Transverse colon (tissue), 4 donors: ENCODE measurements around the gene GPN1. TPM values are rescaled to one million over a fixed set of nuclear protein-coding genes. Genes with fewer than 3 reads are reported as not detected.
"Not testable (repeated sequence)": the region's sequence is repeated elsewhere in the genome, so short reads cannot be mapped to it uniquely, and the experiment has no call there.

Source experiments
- DNase-seq: peaks from one replicate; pipeline ENCODE4 v3.0.0-alpha.2; 2019
- H3K27ac ChIP-seq, 4 donors: fragments of 200-600 bp; sonication (generic); 2 replicates each; pipeline ENCODE4 v1.5.1; 2016 to 2018; ENCODE audit warnings: inconsistent platforms in 4 of 4
- H3K27me3 ChIP-seq: fragments of 200-600 bp; sonication (generic); 2 replicates; pipeline ENCODE4 v1.5.1; 2017; ENCODE audit warnings: inconsistent platforms
- H3K36me3 ChIP-seq, 4 donors: fragments of 200-600 bp; sonication (generic); 2 replicates each; pipeline ENCODE4 v1.5.1; 2017 to 2019; ENCODE audit warnings: inconsistent platforms in 4 of 4
- H3K4me1 ChIP-seq, 4 donors: fragments of 200-600 bp; sonication (generic); 2 replicates each; pipeline ENCODE4 v1.5.1; 2017 to 2020; ENCODE audit warnings: inconsistent platforms in 4 of 4
- H3K4me3 ChIP-seq, 4 donors: fragments of 200-600 bp; sonication (generic); 1 replicate in 1 of 4; 2 replicates in 3 of 4; pipeline versions ENCODE4 v1.5.1 to v1.6.1; 2017 to 2019; ENCODE audit warnings: inconsistent platforms in 4 of 4
- H3K9me3 ChIP-seq, 2 donors: fragments of 200-600 bp; sonication (generic); 2 replicates each; pipeline ENCODE4 v1.5.1; 2017 to 2019; ENCODE audit warnings: inconsistent platforms in 2 of 2
- EP300 ChIP-seq: sonication (generic); formaldehyde crosslinking; IDR thresholded peaks from one replicate; pipeline ENCODE4 v1.6.1; 2017; ENCODE audit warnings: antibody characterized with exemption, low read depth
- POLR2A ChIP-seq: fragments of 450-650 bp; IDR thresholded peaks from one replicate; pipeline ENCODE4 v1.6.1; 2016; ENCODE audit warnings: antibody characterized with exemption, mild to moderate bottlenecking, moderate library complexity
- POLR2AphosphoS5 ChIP-seq, 3 donors: sonication (generic); formaldehyde crosslinking; IDR thresholded peaks; one replicate each; pipeline ENCODE4 v1.6.1; 2016; ENCODE audit warnings: antibody characterized with exemption in 3 of 3
- WGBS, 2 donors: methylation state at CpG; one replicate each; pipeline ENCODE4 v1.1.5; 2018; ENCODE audit warnings: low coverage in 1 of 2; 5-methylcytosine and 5-hydroxymethylcytosine counted together
- in situ Hi-C, 4 donors: fragments of 200-750 bp; cut with MboI; loops; one replicate each; pipeline versions ENCODE4 v1.15.0 to v1.15.1; 2017; ENCODE audit warnings: low sequenced_read_pairs in 3 of 4, low pct_ligation_motif_present in 1 of 4, low pct_unique_long_range_greater_than_20kb in 1 of 4
- intact Hi-C: fragments of 100-400 bp; cut with DNase I; formaldehyde crosslinking; loops from one replicate; pipeline ENCODE4 v1.15.1; 2023; ENCODE audit warnings: low total_unique reads
- total RNA-seq, 4 donors: library from RNA; depleted of rRNA; stranded (reverse); fragments of >200 nt; gene quantifications; one replicate each; pipeline ENCODE4 v1.1.0, GENCODE V29; 2016
- TF ChIP-seq, protein P1 (sequence below), 5 experiments: fragments of 200-600 bp in 3 of 5; fragments of 450-650 bp in 2 of 5; sonication (generic) in 3 of 5; IDR thresholded peaks; 1 replicate in 2 of 5; 2 replicates in 3 of 5; pipeline ENCODE4 v1.5.1; 2016 to 2017; ENCODE audit warnings: antibody characterized with exemption in 5 of 5, inconsistent platforms in 3 of 5, mild to moderate bottlenecking in 2 of 5, moderate library complexity in 1 of 5

Gene GPN1
- total RNA-seq, 4 donors from 2014 or later: 14.6 to 24.3 (median 19.4) TPM; not detected in 1

DNA sequence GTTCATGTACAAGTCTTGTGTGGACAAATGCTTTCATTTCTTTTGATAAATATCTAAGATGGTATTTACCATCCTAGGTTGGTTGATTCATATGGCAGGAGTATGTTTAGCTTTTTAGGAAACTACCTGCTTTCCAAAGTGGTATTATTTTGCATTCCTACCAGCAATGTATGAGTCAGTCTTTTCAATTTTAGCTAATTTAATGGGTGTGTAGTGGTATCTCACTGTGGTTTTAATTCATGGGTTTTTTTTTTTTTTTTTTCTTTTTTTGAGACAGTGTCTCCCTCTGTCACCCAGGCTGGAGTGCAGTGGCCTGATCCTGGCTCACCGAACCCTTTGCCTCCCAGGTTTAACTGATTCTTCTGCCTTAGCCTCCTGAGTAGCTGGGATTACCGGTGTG is 41.8 kb upstream of the GPN1 start:
- WGBS, 2 donors: 90 to 100% methylated on average over 2 of the region's 2 CpGs
- TF ChIP-seq POLR2AphosphoS5 (IDR thresholded peaks at IDR 0.05) (no peak), EP300 (no peak), POLR2A (no peak)
- TF ChIP-seq, protein P1, sequence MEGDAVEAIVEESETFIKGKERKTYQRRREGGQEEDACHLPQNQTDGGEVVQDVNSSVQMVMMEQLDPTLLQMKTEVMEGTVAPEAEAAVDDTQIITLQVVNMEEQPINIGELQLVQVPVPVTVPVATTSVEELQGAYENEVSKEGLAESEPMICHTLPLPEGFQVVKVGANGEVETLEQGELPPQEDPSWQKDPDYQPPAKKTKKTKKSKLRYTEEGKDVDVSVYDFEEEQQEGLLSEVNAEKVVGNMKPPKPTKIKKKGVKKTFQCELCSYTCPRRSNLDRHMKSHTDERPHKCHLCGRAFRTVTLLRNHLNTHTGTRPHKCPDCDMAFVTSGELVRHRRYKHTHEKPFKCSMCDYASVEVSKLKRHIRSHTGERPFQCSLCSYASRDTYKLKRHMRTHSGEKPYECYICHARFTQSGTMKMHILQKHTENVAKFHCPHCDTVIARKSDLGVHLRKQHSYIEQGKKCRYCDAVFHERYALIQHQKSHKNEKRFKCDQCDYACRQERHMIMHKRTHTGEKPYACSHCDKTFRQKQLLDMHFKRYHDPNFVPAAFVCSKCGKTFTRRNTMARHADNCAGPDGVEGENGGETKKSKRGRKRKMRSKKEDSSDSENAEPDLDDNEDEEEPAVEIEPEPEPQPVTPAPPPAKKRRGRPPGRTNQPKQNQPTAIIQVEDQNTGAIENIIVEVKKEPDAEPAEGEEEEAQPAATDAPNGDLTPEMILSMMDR (IDR thresholded peaks at IDR 0.05): no peak
- H3K27ac ChIP-seq: no peak overlapping the region
- no peak for DNase-seq
- in situ Hi-C loops: no loop called here
- peaks cover 11 to 32% (median 16%) of the 10 kb centered on the region in 4 donors for H3K4me1 ChIP-seq
- no peaks in the 10 kb centered on the region for H3K27me3 ChIP-seq
- no peaks in the 10 kb centered on the region for H3K36me3 ChIP-seq
- no peak overlapping the region for H3K4me3 ChIP-seq
- peaks cover 5 to 13% of the 10 kb centered on the region in 2 donors for H3K9me3 ChIP-seq
- intact Hi-C loops: no loop called here

- no peak overlapping the region for H3K4me3 ChIP-seq
- peaks cover 6 to 24% (median 16%) of the 10 kb centered on the region in 4 donors for H3K4me1 ChIP-seq
- H3K36me3 ChIP-seq: no peaks in the 10 kb centered on the region
- intact Hi-C loops (no loop called here), in situ Hi-C loops (no loop called here)
- no peak for TF ChIP-seq EP300
- no peak for TF ChIP-seq POLR2AphosphoS5 (IDR thresholded peaks at IDR 0.05)
- TF ChIP-seq, protein P1 (IDR thresholded peaks at IDR 0.05): no peak
- TF ChIP-seq POLR2A: no peak
- no peak overlapping the region for H3K27ac ChIP-seq
- no peak for DNase-seq
- H3K9me3 ChIP-seq: peaks cover 5 to 13% of the 10 kb centered on the region in 2 donors
- 94 to 100% methylated on average over 2 of the region's 2 CpGs for WGBS, 2 donors
- H3K27me3 ChIP-seq: no peaks in the 10 kb centered on the region
Measured at GRCh38 chr2:27588308-27588707, 40.5 kb upstream of the GPN1 start.

DNA sequence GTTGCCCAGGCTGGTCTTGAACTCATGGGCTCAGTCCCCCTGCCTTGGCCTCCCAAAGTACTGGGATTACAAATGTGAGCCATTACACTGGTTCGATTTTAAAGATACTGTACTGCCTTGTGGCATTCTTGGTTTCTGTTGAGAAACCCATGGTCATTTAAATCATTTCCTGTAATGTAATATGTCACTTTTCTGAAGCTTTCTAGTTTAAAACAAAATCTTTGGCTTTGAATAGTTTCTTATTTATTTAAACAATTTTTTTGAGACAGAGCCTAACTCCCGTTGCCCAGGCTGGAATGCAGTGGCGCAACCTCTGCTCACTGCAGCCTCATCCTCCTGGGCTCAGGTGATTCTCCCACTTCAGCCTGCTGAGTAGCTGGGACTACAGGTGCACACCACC is 37.1 kb upstream of the GPN1 start:
- 89% methylated on average over 3 of the region's 3 CpGs for WGBS, 2 donors
- no peak for TF ChIP-seq EP300
- H3K9me3 ChIP-seq: peaks cover 8 to 33% of the 10 kb centered on the region in 2 donors
- DNase-seq: no peak
- intact Hi-C loops: no loop called here
- H3K4me1 ChIP-seq: peaks cover 0 to 6% (median 3%) of the 10 kb centered on the region in 4 donors
- no peak overlapping the region for H3K27ac ChIP-seq
- no peak overlapping the region for H3K4me3 ChIP-seq
- no peaks in the 10 kb centered on the region for H3K27me3 ChIP-seq
- in situ Hi-C loops: no loop called here
- no peaks in the 10 kb centered on the region for H3K36me3 ChIP-seq

DNA sequence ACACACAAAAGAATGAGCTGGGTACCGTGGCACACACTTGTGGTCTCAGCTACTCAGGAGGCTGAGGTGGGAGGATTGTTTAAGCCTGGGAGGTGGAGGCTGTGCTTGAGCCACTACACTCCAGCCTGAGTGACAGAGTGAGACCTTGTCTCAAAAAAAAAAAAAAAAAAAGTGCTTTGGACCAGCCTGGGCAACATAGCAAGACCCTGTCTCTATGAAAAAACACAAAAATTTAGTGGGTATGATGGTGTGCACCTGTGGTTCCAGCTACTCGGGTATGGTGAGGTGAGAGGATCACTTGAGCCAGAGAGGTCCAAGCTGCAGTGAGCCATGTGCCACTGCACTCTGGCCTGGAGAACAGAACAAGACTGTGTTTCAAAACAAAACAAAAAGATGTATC is 35.6 kb upstream of the GPN1 start:
- WGBS, 2 donors: 83 to 100% methylated on average over 1 to 2 of the region's 2 CpGs
- TF ChIP-seq POLR2A: no peak
- no peak for TF ChIP-seq POLR2AphosphoS5 (IDR thresholded peaks at IDR 0.05)
- TF ChIP-seq EP300: no peak
- TF ChIP-seq, protein P1 (IDR thresholded peaks at IDR 0.05): no peak
- no peaks in the 10 kb centered on the region for H3K36me3 ChIP-seq
- no peak overlapping the region for H3K27ac ChIP-seq
- H3K4me1 ChIP-seq: peaks cover 0 to 10% (median 3%) of the 10 kb centered on the region in 4 donors
- H3K27me3 ChIP-seq: no peaks in the 10 kb centered on the region
- in situ Hi-C loops (no loop called here), intact Hi-C loops (no loop called here)
- no peak for DNase-seq
- no peak overlapping the region for H3K4me3 ChIP-seq
- H3K9me3 ChIP-seq: peaks cover 8 to 33% of the 10 kb centered on the region in 2 donors

DNA sequence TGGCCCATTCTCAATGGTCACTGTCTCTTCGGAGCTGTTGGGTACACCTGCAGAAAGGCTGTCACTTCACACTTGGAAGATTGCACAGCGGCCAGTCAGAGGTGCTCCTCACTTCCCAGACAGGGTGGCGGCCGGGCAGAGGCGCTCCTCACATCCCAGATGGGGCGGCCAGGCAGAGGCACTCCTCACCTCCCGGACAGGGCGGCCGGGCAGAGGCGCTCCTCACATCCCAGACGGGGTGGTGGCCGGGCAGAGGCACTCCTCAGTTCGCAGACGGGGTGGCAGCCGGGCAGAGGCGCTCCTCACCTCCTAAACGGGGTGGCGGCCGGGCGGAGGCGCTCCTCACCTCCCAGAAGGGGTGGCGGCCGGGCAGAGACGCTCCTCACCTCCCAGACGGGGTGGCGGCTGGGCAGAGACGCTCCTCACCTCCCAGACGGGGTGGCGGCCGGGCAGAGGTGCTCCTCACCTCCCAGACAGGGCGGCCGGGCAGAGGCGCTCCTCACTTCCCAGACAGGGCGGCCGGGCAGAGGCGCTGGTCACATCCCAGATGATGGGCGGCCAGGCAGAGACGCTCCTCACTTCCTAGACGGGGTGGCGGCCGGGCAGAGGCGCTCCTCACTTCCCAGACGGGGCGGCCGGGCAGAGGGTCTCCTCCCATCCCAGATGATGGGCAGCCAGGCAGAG is 34.7 kb upstream of the GPN1 start:
- in situ Hi-C loops, H3K36me3 ChIP-seq, intact Hi-C loops, H3K4me3 ChIP-seq, DNase-seq, H3K27ac ChIP-seq, H3K27me3 ChIP-seq: not testable (repeated sequence)
- H3K4me1 ChIP-seq: peaks cover 0 to 14% (median 3%) of the 10 kb centered on the region in 4 donors
- peaks cover 8 to 33% of the 10 kb centered on the region in 2 donors for H3K9me3 ChIP-seq
- 97% methylated on average over 44 of the region's 45 CpGs; no CpG with 5 or more reads in 1 of the 2 donors for whole genome bisulfite sequencing, 2 donors

- WGBS, 2 donors: 98% methylated on average over 9 of the region's 9 CpGs; no CpG with 5 or more reads in 1 of the 2 donors
- in situ Hi-C loops, H3K27me3 ChIP-seq, H3K4me3 ChIP-seq, H3K27ac ChIP-seq, DNase-seq, intact Hi-C loops: not testable (repeated sequence)
- Histone ChIP-seq H3K4me1 (peaks cover 0 to 14% (median 3%) of the 10 kb centered on the region in 4 donors), H3K36me3 (peaks cover 0 to 14% (median 4%) of the 10 kb centered on the region in 4 donors), H3K9me3 (peaks cover 8 to 33% of the 10 kb centered on the region in 2 donors)
Measured at GRCh38 chr2:27595412-27595811, 33.4 kb upstream of the GPN1 start.
